ENCODE results near the gene SMIM14. TPM values are rescaled to one million over a fixed set of nuclear protein-coding genes. Genes with fewer than 3 reads are reported as not detected.
A peak's percentile ranks its signal among the peaks of the same experiment; 100 is the strongest.

SMIM14 gene
- total RNA-seq (69.6 and 98.6 TPM in 2 replicates), polyA plus RNA-seq (89.5 and 124 TPM in 2 replicates)

DNA sequence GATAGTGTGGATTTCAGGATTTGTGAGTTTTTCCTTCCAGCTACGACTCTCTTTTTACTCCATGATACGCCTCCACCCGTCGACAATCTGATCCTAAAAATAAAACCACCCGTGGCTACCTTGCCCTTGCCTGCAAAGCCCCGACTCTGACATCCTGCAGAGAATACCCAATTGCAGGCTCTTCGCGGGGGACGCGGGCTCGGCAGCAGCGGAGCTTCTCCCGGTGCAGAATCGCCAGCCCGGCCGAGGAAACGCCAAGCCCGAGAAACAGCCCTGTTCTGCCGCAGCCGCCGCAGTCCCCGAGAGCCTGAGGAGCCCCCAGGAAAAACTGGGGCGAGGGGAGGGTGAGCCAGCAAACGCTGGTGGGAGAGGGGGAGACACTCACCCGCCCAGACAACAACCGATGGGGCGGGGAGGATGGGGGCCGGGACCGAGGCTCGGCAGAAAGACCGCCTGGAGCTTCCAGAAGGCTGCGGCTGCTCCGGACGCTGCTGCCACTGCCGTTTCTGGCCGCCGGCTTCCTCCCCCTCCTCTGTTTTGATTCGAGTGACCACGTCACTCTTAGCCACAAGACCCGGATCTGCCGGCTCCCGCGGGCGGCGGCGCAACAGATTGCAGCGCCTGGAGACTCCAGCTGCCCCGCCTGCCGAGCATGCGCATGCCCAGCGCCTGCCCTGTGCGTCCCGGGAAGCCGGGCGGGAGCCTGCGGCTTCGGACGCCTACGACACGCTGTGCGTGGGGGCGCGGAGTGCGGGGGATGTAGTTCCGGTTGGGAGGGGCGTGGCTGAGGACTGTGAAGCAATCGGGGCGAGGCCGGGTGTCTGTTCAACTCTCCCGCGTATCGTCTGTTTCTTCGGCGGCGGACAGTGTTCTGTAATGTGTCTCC lies at the start of gene SMIM14:
TSS of gene SMIM14 (minus strand) at position 512 of the 886 bp plus-strand sequence. CDS start 33,720 bp downstream, outside the sequence.
- 1% methylated on average over 62 of the region's 75 CpGs for WGBS (ENCODE audit: low lambda C conversion rate, missing lambda C conversion rate)
- TF ChIP-seq EZH2 (IDR thresholded peaks at IDR 0.05; ENCODE audit: borderline replicate concordance): no peak
- no peak for TF ChIP-seq CTCF (IDR thresholded peaks at IDR 0.05; ENCODE audit: poor library complexity)
- TF ChIP-seq EZH2phosphoT487 (IDR thresholded peaks at IDR 0.05; ENCODE audit: low read depth, severe bottlenecking, unreplicated experiment): no peak

GRCh38 chr4:39687014-39687413 lies 48.3 kb upstream of the SMIM14 start:
- Histone ChIP-seq H2AFZ (peak overlapping the region; percentile 31), H3K4me2 (no peak overlapping the region), H3K9me3 (ENCODE audit: low read depth) (no peaks in the 10 kb centered on the region), H3K4me1 (ENCODE audit: insufficient read depth) (no peaks in the 10 kb centered on the region), H3K4me3 (no peak overlapping the region), H3K27me3 (no peaks in the 10 kb centered on the region), H3K36me3 (replicated peaks; ENCODE audit: insufficient read depth, low read depth) (no peaks in the 10 kb centered on the region), H3K9me2 (replicated peaks; ENCODE audit: insufficient read depth) (no peaks in the 10 kb centered on the region), H3K27ac (peak overlapping the region; percentile 20), H3K79me2 (no peaks in the 10 kb centered on the region), H4K20me1 (ENCODE audit: insufficient read depth, poor library complexity, severe bottlenecking) (no peaks in the 10 kb centered on the region)
- no peak for TF ChIP-seq EZH2phosphoT487 (IDR thresholded peaks at IDR 0.05; ENCODE audit: low read depth, severe bottlenecking, unreplicated experiment)
- no peak for TF ChIP-seq CTCF (IDR thresholded peaks at IDR 0.05; ENCODE audit: poor library complexity)
- no peak for TF ChIP-seq EZH2 (IDR thresholded peaks at IDR 0.05; ENCODE audit: borderline replicate concordance)
- DNase-seq (ENCODE audit: low spot score): no peak

More for the DNA sequence above, at the start of gene SMIM14:
- no peaks in the 10 kb centered on the region for H3K36me3 ChIP-seq (replicated peaks; ENCODE audit: insufficient read depth, low read depth)
- DNase-seq (ENCODE audit: low spot score): peak; percentile 100
- H3K27me3 ChIP-seq: no peaks in the 10 kb centered on the region
- peak within 1 kb of the TSS; percentile 78 for H3K4me2 ChIP-seq
- H3K27ac ChIP-seq: peak within 1 kb of the TSS; percentile 96
- peak within 1 kb of the TSS; percentile 62 for H2AFZ ChIP-seq
- H3K9me3 ChIP-seq (ENCODE audit: low read depth): no peaks in the 10 kb centered on the region
- H3K9me2 ChIP-seq (replicated peaks; ENCODE audit: insufficient read depth): no peaks in the 10 kb centered on the region
- peaks cover 47% of the 10 kb centered on the region for H3K79me2 ChIP-seq
- peak within 1 kb of the TSS; percentile 79 for H3K4me3 ChIP-seq
- H4K20me1 ChIP-seq (ENCODE audit: insufficient read depth, poor library complexity, severe bottlenecking): no peaks in the 10 kb centered on the region
- H3K4me1 ChIP-seq (ENCODE audit: insufficient read depth): peaks cover 14% of the 10 kb centered on the region

- TF ChIP-seq CTCF (IDR thresholded peaks at IDR 0.05; ENCODE audit: poor library complexity) (no peak), EZH2phosphoT487 (IDR thresholded peaks at IDR 0.05; ENCODE audit: low read depth, severe bottlenecking, unreplicated experiment) (no peak), EZH2 (IDR thresholded peaks at IDR 0.05; ENCODE audit: borderline replicate concordance) (no peak)
- Histone ChIP-seq H3K27ac (no peak overlapping the region), H3K36me3 (replicated peaks; ENCODE audit: insufficient read depth, low read depth) (no peaks in the 10 kb centered on the region), H2AFZ (no peak overlapping the region), H3K9me3 (ENCODE audit: low read depth) (no peaks in the 10 kb centered on the region), H3K79me2 (no peaks in the 10 kb centered on the region), H4K20me1 (ENCODE audit: insufficient read depth, poor library complexity, severe bottlenecking) (no peaks in the 10 kb centered on the region), H3K4me1 (ENCODE audit: insufficient read depth) (no peaks in the 10 kb centered on the region), H3K4me2 (no peak overlapping the region), H3K9me2 (replicated peaks; ENCODE audit: insufficient read depth) (no peaks in the 10 kb centered on the region), H3K27me3 (no peaks in the 10 kb centered on the region), H3K4me3 (no peak overlapping the region)
- DNase-seq (ENCODE audit: low spot score): no peak
- WGBS (ENCODE audit: low lambda C conversion rate, missing lambda C conversion rate): 60% methylated on average over 1 of the region's 1 CpG
Measured at GRCh38 chr4:39685990-39686389, 47.3 kb upstream of the SMIM14 start.

All from hepatocyte (in vitro differentiated cells).